OCI-LY1 (cell line): ENCODE results near the gene PRKCA.
A peak's percentile ranks its signal among the peaks of the same experiment; 100 is the strongest.
"Not testable (repeated sequence)": the region's sequence is repeated elsewhere in the genome, so short reads cannot be mapped to it uniquely, and the experiment has no call there.

Experiments
- H2AFZ ChIP-seq: fragments of 200-600 bp; sonication (generic), shearing (Covaris generic); 2 replicates; pipeline ENCODE4 v1.6.0; 2014; ENCODE audit warnings: antibody characterized with exemption, mild to moderate bottlenecking, low read length
- H3F3A ChIP-seq: fragments of 200-600 bp; sonication (generic), shearing (Covaris generic); 2 replicates; pipeline ENCODE4 v1.6.0; 2014; ENCODE audit warnings: mild to moderate bottlenecking, antibody characterized with exemption, low read length, moderate library complexity; ENCODE audit not compliant: insufficient read depth
- H3K27ac ChIP-seq: fragments of 200-600 bp; sonication (generic); 2 replicates; pipeline ENCODE4 v1.5.1; 2014; ENCODE audit warnings: low read length, mixed run types, mild to moderate bottlenecking, low read depth; ENCODE audit not compliant: poor library complexity, severe bottlenecking
- H3K27me3 ChIP-seq: fragments of 200-600 bp; sonication (generic); 2 replicates; pipeline ENCODE4 v1.6.0; 2014; ENCODE audit warnings: antibody characterized with exemption, mild to moderate bottlenecking, low read length, moderate library complexity; ENCODE audit not compliant: insufficient read depth
- H3K36me3 ChIP-seq: fragments of 200-600 bp; sonication (generic); 2 replicates; pipeline ENCODE4 v1.6.1; 2014; ENCODE audit warnings: mild to moderate bottlenecking, antibody characterized with exemption, low read length, moderate library complexity, mixed read lengths; ENCODE audit not compliant: insufficient read depth
- H3K4me1 ChIP-seq: fragments of 200-600 bp; sonication (generic); 2 replicates; pipeline ENCODE4 v1.5.1; 2014; ENCODE audit warnings: mild to moderate bottlenecking, low read length, moderate library complexity; ENCODE audit not compliant: insufficient read depth, severe bottlenecking
- H3K4me2 ChIP-seq: fragments of 200-600 bp; sonication (generic), shearing (Covaris generic); 2 replicates; pipeline ENCODE4 v1.6.1; 2014; ENCODE audit warnings: low read length
- H3K4me3 ChIP-seq: fragments of 200-600 bp; sonication (generic); 2 replicates; pipeline ENCODE4 v1.5.1; 2014; ENCODE audit warnings: low read length, low read depth, mild to moderate bottlenecking, mixed read lengths; ENCODE audit not compliant: poor library complexity, severe bottlenecking
- H3K79me2 ChIP-seq: fragments of 200-600 bp; shearing (Covaris generic); 2 replicates; pipeline ENCODE4 v1.6.1; 2016; ENCODE audit warnings: mixed run types, low read length, mixed read lengths; ENCODE audit not compliant: insufficient read depth
- H3K9ac ChIP-seq: fragments of 200-600 bp; sonication (generic), shearing (Covaris generic); 2 replicates; pipeline ENCODE4 v1.6.1; 2014; ENCODE audit warnings: mild to moderate bottlenecking, low read length, mixed read lengths
- H3K9me2 ChIP-seq: fragments of 200-600 bp; sonication (generic), shearing (Covaris generic); 2 replicates; pipeline ENCODE4 v1.6.1; 2014; ENCODE audit warnings: low read depth, mild to moderate bottlenecking, low read length, mixed read lengths
- H3K9me3 ChIP-seq: fragments of 200-600 bp; shearing (Covaris generic); 2 replicates; pipeline ENCODE4 v1.6.1; 2014; ENCODE audit warnings: low read length, mixed read lengths
- H4K20me1 ChIP-seq: fragments of 200-600 bp; sonication (generic), shearing (Covaris generic); 2 replicates; pipeline ENCODE4 v1.6.0; 2016; ENCODE audit warnings: mild to moderate bottlenecking, low read length; ENCODE audit not compliant: insufficient read depth
- CTCF ChIP-seq: fragments of 200-600 bp; sonication (generic), shearing (Covaris generic); IDR thresholded peaks from 2 replicates; pipeline ENCODE4 v1.5.1; 2017; ENCODE audit warnings: mild to moderate bottlenecking, antibody characterized with exemption, low read length, moderate library complexity, mixed read lengths
- EZH2 ChIP-seq: fragments of 200-600 bp; sonication (generic), shearing (Covaris generic); IDR thresholded peaks from 2 replicates; pipeline ENCODE4 v1.8.0; 2017; ENCODE audit warnings: borderline replicate concordance, mixed run types, mild to moderate bottlenecking, antibody characterized with exemption, low read length, moderate library complexity, mixed read lengths

PRKCA gene

GRCh38 chr17:66399441-66399840, 97.0 kb downstream of the PRKCA start:
- Histone ChIP-seq H3K79me2 (no peaks in the 10 kb centered on the region), H4K20me1 (no peaks in the 10 kb centered on the region), H3K4me1 (peaks cover 64% of the 10 kb centered on the region), H3K4me2 (peak overlapping the region; percentile 38; the same call in 1 of the 2 replicates), H3K9ac (no peak overlapping the region), H2AFZ (no peak overlapping the region), H3F3A (no peaks in the 10 kb centered on the region), H3K36me3 (no peaks in the 10 kb centered on the region; the same call in 1 of the 2 replicates), H3K27me3 (no peaks in the 10 kb centered on the region), H3K4me3 (no peak overlapping the region), H3K9me3 (no peaks in the 10 kb centered on the region; the same call in 1 of the 2 replicates), H3K27ac (peak overlapping the region; percentile 55), H3K9me2 (no peaks in the 10 kb centered on the region)
- TF ChIP-seq EZH2 = no peak
- TF ChIP-seq CTCF = no peak

GRCh38 chr17:66400041-66400688, 97.8 kb downstream of the PRKCA start:
- not testable (repeated sequence) for H4K20me1 ChIP-seq, H3K79me2 ChIP-seq, H3K4me3 ChIP-seq, H3F3A ChIP-seq, H3K27me3 ChIP-seq, H3K9me3 ChIP-seq, H2AFZ ChIP-seq, H3K9me2 ChIP-seq, H3K36me3 ChIP-seq
- Histone ChIP-seq H3K9ac (peak overlapping the region; percentile 7; the same call in 1 of the 2 replicates), H3K4me2 (peak overlapping the region; percentile 38; the same call in 1 of the 2 replicates), H3K27ac (peak overlapping the region; percentile 55), H3K4me1 (peaks cover 67% of the 10 kb centered on the region)

- H3K79me2 ChIP-seq = no peaks in the 10 kb centered on the region
- peak overlapping the region; percentile 38; the same call in 1 of the 2 replicates for H3K4me2 ChIP-seq
These were observed 98.3 kb downstream of the PRKCA start for GRCh38 chr17:66400698-66401097.

More at GRCh38 chr17:66400698-66401097, 98.3 kb downstream of the PRKCA start:
- Histone ChIP-seq H3K9ac (peak overlapping the region; percentile 7; the same call in 1 of the 2 replicates), H2AFZ (no peak overlapping the region), H3K4me1 (peaks cover 69% of the 10 kb centered on the region), H3K27me3 (no peaks in the 10 kb centered on the region), H3K4me3 (no peak overlapping the region), H3K9me3 (no peaks in the 10 kb centered on the region; the same call in 1 of the 2 replicates), H3K27ac (peak overlapping the region; percentile 55), H3F3A (no peaks in the 10 kb centered on the region), H3K9me2 (no peaks in the 10 kb centered on the region), H3K36me3 (no peaks in the 10 kb centered on the region; the same call in 1 of the 2 replicates), H4K20me1 (no peaks in the 10 kb centered on the region)
- TF ChIP-seq CTCF (no peak), EZH2 (no peak)
